ENCODE data around the gene GPHB5.
"Not testable (repeated sequence)": the region's sequence is repeated elsewhere in the genome, so short reads cannot be mapped to it uniquely, and the experiment has no call there.

The GPHB5 gene, protein sequence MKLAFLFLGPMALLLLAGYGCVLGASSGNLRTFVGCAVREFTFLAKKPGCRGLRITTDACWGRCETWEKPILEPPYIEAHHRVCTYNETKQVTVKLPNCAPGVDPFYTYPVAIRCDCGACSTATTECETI

DNA sequence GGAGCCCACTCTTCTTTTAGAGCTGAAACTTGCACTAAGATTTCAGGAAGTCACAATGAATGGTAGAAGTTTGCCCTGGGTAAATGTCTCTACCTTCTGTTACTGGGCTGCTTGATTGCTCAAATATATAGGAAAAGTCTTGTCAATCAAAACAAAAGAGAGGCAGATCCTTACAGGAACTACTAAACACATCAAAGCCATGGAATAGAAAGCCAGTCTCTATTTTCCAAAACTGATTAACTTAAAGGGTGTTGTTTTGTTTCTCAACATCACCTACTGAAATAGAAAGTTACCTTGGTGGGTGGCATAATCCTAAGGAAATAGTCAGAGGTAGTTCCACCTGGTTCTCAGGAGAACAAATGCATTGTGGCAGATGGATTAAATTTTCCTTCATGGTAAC is at the start of gene GPHB5:
TSS of gene GPHB5 (minus strand) at position 101 of the 400 bp plus-strand sequence. CDS start 1,086 bp downstream, outside the sequence.
- no peak for DNase-seq

GRCh38 chr14:63367742-63368364 is 49.1 kb upstream of the GPHB5 start:
- no peak for DNase-seq

- DNase-seq = no peak
These were observed 43.7 kb upstream of the GPHB5 start for GRCh38 chr14:63362389-63362819.

DNA sequence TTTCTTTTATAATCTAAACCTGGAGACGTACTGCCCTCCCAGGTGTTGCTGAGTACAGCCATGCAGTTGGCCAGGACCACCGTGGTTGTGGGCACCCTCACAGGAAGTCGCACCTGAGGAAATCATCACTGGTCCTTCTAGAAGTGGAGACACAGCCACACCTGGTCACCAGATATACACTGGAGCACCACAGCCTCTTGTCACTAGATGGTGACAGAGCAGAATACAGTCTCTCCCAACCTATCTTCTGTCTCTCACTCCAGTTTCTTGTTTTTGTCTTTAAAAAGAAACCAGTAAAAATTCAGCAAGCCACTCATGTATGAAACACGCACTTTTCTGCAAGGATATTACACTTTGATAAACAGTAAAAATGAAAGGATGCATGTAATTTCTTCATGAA is 43.1 kb upstream of the GPHB5 start:
- DNase-seq = no peak

GRCh38 chr14:63357841-63358240 is 39.1 kb upstream of the GPHB5 start:
- DNase-seq = no peak

- no peak for DNase-seq
These were observed 27.1 kb upstream of the GPHB5 start for GRCh38 chr14:63345826-63346225.

GRCh38 chr14:63344336-63344735 is 25.6 kb upstream of the GPHB5 start:
- DNase-seq = no peak

DNA sequence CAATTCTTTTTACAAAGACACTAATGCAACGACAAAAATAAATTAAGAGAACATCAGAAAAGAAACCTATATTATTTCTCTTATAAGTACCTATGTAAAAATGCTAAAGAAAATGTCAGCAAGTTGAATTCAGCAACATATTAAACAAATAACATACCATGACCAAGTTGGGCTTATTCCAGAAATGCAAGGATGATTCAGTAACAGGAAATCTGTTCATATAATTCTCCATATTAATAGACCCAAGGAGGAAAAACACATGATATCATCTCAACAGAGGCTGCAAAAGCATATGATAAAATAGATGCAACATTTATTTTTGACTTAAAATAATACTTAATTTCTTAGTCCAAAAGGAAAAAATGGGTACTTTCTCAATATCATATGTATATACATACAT is 25.1 kb upstream of the GPHB5 start:
- DNase-seq = no peak

DNA sequence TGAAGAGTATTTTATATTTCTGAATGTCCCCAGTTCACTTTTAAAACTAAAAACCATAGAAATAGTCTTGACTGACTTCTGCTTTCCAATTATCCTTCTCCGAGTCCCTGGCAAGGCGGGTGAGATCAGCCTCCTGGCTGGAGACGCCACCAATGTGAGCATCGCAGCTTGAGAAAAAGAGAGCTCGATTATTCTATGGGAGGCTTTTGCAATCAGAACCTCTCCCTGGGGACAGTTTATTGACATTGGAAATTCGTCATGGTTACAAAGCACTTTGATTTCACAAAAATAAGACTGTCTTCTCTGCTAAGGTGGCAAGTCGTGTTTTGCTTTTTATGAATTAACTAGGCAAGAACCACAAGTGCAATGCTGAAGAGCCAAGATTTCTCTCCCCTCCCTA is 23.6 kb upstream of the GPHB5 start:
- no peak for DNase-seq

DNA sequence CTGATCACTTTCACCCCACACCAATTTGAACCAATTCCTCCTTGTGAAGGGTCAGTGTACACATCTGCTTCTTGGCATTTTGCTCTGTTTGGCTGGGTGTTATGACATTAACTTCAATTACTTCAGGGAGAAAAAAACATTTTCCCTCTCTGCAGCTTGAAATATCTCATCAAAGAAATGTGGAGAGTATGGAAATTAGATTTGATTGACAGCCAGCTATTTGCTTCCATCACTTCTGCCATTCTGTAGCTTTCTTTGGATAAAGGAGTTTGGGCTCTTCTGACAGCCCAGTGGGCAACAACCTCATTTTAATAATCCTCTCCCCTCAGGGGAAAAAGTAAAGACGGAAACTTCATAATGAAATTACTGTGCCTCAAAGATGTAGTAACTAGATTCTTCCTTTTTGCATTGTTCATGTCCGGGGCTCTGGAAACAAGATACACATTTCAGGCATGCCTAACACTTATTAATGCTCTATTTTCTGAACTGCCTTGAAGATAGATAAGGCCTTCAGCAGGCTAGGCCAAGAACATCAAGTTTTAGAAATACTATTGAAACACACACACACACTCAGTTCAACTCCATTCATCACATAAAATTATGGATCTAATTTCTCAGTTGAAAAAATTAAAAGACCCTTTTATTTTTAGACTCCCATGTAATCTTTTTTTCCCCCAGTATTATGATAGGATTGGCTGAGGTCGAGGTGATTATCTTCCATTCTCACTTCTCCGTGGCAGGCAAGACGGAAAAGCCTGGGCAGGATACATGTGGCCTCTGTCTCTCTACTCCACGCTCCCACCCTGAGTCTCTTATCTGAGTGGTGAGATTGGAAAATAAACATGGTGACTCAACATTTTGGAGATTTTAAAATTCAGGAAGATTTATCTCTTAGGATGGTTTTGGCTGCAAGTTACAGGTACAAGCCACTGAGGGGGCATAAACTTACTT is 10.3 kb upstream of the GPHB5 start:
- DNase-seq = no peak

DNA sequence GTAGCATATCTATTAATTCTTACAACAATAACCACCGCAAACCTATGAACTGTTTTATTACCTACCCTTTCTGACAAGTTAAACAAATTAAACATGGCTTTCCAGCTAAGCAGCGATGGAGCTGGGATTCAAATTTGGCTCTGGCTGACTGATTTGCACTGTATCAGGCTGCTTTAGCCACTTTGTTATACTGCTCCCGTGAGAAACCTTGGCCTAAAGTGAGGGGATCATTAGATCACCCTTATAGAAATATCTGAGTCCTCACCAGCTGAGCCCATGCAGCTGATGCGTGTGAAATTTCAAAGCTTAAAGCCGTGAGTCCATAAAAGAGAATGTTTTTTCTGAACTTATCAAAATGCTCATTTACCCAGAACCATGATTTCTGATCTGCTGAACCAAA is 8.1 kb upstream of the GPHB5 start:
- no peak for DNase-seq

DNA sequence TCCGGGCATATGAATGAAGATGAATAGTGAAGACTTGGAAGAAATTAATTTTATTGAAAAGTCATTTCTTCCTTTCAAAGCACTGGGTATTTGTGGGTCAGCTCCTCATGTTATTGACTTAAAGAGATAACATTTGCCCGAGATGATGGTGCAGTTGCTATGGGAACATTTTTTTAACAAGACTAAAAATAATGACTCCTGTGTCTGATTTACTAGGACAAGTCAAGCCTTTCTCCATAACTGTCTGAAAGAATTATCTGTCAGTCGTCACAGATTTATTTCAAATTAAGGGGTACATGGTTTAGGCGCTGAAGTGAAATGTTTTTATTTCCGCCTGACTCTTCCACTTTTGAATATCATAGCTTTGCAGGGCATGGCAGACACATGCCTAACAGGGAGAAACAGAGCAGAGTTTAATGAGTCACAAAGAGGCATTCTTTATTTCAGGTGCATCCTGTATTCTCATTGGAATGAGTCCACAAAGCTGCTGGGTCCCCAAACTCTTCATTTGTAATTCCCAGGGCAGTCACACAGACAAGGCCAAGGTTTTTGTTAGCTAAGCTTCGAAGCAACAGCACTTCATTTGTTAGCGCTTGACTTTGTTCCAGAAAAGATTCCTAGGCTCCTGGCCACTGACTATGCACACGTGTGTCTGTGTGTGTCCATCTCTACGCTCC is 4.3 kb upstream of the GPHB5 start:
- DNase-seq = no peak

GRCh38 chr14:63322472-63322871 is 3.7 kb upstream of the GPHB5 start:
- no peak for DNase-seq

GRCh38 chr14:63308723-63309317 is 9.9 kb downstream of the GPHB5 start:
- no peak for DNase-seq

GRCh38 chr14:63304429-63304828 is 14.3 kb downstream of the GPHB5 start:
- not testable (repeated sequence) for DNase-seq

DNA sequence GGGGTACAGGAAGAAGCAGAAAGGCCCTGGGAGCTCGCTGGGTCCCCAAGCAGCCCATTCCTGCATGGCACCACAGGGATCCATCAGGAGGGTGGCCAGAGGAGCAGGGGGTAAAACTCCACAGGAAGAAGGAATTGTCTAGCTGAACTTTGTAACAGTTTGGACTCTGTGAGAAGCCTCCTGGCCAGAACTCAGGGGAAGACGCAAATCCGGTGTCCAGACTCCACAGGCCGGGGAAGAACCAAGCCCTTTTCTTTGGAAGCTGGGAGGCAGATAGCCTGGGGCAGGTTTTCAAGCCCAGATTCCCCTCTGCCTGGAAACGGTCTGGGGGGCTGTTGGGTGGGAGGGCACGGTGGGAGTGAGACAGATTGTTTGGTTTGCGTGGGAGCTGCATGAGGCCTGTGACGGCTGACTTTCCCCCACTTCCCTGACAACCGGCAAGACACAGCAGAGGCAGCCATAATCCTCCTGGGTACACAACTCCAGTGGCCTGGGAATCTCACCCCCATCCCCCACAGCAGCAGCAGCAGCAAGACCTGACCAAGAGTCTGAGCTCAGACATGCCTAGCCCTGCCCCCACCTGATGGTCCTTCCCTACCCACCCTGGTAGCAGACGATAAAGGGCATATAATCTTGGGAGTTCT is 16.7 kb downstream of the GPHB5 start:
- no peak for DNase-seq

- no peak for DNase-seq
These were observed 17.9 kb downstream of the GPHB5 start for GRCh38 chr14:63300854-63301253.

DNA sequence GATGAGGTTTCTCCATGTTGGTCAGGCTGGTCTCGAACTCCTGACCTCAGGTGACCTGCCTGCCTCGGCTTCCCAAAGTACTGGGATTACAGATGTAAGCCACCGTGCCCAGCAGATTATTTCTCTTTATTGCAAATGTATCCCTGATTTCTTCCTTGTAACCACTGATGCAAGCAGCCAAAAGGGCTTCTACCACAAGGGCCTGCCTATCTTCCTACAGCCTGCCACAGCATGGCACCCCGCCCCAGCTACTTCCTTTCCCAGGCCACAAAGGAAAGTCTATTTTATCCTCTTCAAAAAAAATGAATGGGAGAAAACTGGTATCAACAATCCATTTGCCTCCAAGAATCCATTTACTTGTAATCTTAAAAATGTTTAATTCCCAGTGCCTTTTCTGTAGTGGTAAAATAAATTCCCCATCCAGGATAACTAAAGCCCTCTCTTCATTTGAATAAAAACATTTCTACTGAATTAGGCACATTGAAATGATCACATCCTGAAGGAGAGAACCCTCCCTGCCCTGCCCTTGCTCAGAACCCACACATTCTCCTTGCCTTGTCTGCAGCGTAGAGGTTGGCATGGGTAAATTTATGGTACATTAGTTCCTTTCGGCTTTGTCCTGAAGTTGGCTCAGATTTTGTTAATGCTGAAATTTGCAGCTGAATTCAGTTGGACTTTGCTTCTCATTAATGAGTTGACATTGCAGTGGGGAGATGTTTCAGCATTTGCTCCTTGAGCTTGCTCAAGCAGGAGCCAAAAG is 19.2 kb downstream of the GPHB5 start:
- DNase-seq = no peak

- DNase-seq = no peak
These were observed 21.2 kb downstream of the GPHB5 start for GRCh38 chr14:63297372-63298063.

- no peak for DNase-seq
These were observed 22.6 kb downstream of the GPHB5 start for GRCh38 chr14:63296060-63296563.

- DNase-seq = no peak
These were observed 23.5 kb downstream of the GPHB5 start for GRCh38 chr14:63295231-63295685.
